ENCODE results near the gene NUP62.

Gene NUP62

DNA sequence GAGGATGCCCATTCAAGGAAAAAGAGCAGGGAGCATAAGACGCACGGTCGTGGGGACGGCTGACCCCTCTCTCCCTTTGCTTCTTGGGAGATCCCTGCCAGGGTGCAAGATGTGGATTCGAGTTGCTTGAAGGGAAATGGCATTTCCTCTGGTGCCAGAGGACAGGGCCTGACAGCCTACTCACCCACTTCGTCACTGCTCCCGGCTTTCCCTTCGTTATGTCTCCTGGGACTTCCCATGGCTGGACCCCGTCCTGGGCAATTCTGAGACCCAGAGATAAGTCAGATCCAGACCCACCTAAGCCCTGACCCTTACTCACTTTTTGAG, 50.6 kb downstream of the NUP62 start:
- no peak for DNase-seq

- DNase-seq = peak; percentile 80
Measured at GRCh38 chr19:49877879-49878743, 51.2 kb downstream of the NUP62 start.

DNA sequence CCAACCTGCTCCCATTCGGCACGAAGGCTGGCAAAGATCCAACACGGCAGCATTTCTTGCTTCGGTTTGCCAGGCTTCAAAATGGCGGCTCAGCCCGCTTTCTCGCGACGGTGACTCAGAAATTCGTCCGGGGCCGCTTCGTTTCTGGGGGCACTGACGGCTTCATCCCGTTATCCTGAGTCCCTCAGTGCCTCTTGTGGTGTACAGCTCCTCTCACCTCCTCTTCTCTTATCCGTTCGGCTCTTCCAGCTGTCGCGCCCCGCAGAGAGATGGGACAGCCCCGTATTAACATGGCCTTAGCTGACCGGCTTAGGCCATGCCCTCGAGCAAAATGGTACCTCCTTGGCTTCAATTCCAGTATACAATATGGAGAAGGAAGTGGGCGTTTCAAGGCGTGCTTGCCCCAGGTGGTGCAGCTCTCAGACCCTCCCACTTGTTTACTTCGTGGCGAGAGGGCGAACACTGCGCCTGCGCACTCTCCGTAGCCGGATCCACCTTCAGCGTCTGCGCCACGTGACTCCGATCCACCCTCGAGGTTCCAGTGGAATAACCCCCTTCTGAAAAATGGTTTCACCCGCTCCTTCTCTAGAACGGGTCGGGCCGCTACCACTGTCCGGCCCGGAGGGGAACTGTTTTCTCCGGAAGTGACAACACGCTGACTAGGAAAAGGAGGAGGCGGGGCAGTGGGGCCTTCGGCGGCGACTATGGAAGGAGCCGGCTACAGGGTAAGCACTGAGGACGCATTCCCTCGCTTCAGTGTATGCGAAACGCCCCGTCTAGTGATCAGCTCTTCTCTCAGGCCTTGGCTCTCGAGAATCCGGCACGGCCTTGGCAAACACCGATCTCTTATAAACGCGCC, 52.1 kb downstream of the NUP62 start, which contains the start of the genes AKT1S1 and TBC1D17:
TSS of gene AKT1S1 (minus strand) at position 336 of the 859 bp plus-strand sequence. CDS start 4,060 bp downstream, outside the sequence.
TSS of gene TBC1D17 (plus strand) at position 683 of the 859 bp plus-strand sequence. CDS start at position 705, 22 bp downstream.
- DNase-seq = peak; percentile 100

DNA sequence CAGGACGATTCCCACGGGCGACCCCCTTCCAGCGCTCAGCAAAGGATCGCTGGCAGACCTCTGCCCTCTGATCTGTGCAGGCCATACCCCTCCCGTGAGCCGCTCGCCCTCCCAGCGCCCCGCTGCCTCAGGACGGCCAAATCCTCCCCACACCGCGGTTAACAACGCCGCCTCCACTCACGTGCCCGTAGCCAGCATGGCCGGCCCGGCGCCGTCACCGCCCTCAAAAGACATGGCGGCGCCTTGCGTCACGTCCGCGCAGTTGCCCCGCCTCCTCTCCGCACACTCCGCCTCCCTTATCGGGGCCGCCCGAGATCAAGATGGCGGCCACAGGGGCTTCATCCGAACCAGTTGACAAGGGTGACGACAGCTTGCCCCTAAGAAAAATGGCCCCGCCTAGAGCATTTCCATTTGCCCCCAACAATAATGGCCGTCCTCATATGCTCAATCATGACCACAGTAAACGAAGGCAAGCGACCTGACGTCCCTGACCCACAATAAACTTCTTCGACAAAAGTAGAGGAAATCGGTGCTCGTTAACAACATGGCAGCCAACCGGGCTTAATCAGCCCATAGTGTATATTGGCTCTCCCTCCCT, 52.8 kb downstream of the NUP62 start:
- DNase-seq = peak; percentile 92

- no peak for DNase-seq
Measured at GRCh38 chr19:49875857-49876421, 53.4 kb downstream of the NUP62 start.

DNA sequence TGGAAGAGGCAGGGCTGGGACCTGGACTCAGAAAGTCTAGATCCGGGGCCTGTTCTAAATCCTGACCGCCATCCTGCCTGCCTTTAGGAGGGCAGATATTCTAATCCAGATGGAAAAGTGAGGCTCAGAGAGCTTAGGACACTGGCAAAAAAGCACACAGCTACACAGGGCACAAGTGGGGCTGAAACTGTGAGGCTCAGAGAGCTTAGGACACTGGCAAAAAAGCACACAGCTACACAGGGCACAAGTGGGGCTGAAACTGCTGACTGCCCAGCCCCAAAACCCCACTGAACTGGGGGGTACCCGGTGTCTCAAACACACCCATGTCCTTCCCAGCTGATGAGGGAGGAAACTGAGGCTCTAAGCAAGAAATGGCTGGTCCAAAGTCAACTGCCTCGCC, 54.1 kb downstream of the NUP62 start:
- no peak for DNase-seq

DNA sequence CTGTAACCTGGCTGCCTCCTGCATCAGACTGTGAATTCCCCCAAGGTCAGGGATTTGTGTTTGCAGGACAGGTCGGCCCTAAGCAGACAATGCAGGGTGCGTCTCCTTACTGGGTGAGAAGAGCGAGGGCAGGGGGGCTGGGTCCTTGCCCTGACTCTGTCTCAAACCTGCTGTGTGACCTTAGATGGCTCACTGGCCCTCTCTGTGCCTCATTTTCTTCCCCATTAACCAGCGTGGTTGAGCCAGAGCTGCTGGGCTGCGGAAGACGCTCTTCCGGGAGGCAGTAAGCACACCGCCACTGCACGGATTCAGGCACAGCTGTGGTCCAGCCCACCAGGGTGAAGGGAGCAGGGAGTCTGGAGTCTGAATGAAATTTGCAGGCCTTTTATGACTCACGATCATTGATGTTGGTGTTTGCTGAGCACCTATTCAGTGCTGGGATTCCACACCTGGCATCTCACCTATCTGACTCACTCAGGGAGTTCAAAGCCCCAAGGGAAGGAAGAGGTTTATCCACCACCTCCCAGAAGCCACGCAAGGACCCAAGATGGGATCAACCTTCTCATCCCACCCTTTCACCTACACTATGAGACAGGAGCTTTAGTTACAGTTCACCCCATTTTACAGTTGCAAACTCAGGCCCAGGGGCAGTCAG, 54.7 kb downstream of the NUP62 start:
- no peak for DNase-seq

GRCh38 chr19:49873834-49874233, 55.5 kb downstream of the NUP62 start:
- no peak for DNase-seq

GRCh38 chr19:49873129-49873521, 56.2 kb downstream of the NUP62 start:
- no peak for DNase-seq

GRCh38 chr19:49872245-49873128, 56.8 kb downstream of the NUP62 start:
- no peak for DNase-seq

GRCh38 chr19:49871349-49871985, 57.8 kb downstream of the NUP62 start:
- no peak for DNase-seq

- DNase-seq = no peak
Measured at GRCh38 chr19:49870309-49870901, 58.9 kb downstream of the NUP62 start.

GRCh38 chr19:49869484-49870308, 59.6 kb downstream of the NUP62 start:
- DNase-seq = peak; percentile 99

- no peak for DNase-seq
Measured at GRCh38 chr19:49869009-49869483, 60.3 kb downstream of the NUP62 start.

DNA sequence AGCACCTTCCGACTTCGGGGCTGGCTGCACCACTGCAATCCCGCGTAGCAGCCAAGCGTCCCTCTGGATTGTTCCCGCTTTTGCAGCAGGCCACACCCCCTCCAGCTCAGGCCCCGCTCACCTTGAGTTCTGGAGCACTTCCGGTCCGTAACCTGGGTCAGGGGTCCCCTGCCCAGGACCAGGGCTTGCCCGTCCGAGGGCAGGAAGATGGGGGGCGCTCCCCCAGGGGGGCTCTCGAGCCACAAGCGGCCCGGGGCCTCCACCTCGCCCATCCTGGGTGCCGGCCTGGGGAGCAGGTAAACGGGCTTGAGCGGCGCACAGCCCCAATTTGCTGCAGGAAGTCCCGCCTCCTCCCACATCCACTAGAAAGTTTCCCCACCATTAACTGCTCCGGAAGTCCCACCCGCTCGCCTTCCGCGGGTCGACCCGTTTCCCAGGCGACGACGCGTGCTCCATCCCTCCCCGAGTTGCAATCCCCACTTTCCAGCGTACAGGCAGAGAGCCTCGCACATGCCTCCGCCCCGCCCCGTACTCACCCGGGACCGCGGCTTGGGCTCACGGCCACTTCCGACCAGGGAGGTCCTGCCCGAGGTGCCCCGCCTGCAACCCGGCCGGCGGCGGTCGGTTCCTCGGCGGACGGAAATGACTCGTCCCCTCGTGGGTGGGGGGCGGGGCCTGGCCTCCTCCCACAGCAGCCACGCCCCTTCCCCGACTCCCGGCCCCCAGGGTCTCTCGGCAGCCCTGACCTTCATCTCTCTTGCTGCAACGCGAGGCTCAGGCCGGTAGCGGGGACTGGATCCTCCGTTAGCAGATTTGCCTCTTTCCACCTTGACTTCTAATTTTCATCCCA, 62.1 kb downstream of the NUP62 start, which contains the start of gene PNKP:
TSS of gene PNKP (minus strand) at position 644 of the 850 bp plus-strand sequence. CDS start at position 272, 372 bp downstream.
- DNase-seq = peak; percentile 82

DNA sequence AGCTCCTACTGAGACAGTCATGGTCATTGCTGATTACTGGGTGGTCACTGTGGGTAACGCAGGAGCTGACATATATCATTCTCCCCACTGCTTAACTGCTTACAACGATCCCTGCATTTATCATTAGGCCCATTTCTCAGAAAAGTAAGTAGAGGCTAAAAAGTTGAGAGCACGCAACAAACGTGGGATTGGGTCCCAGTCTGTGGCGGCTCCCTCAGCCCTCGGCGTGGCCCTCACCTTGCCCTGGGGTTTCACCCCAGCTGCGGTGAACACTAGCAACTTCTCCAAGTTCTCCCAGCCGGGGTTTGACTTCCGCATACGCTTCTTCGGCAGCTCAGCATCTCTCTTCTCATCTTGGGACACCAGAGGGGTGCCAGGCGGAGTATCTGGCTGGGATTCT, 64.4 kb downstream of the NUP62 start:
- DNase-seq = no peak

GRCh38 chr19:49863935-49864320, 65.4 kb downstream of the NUP62 start:
- no peak for DNase-seq

DNA sequence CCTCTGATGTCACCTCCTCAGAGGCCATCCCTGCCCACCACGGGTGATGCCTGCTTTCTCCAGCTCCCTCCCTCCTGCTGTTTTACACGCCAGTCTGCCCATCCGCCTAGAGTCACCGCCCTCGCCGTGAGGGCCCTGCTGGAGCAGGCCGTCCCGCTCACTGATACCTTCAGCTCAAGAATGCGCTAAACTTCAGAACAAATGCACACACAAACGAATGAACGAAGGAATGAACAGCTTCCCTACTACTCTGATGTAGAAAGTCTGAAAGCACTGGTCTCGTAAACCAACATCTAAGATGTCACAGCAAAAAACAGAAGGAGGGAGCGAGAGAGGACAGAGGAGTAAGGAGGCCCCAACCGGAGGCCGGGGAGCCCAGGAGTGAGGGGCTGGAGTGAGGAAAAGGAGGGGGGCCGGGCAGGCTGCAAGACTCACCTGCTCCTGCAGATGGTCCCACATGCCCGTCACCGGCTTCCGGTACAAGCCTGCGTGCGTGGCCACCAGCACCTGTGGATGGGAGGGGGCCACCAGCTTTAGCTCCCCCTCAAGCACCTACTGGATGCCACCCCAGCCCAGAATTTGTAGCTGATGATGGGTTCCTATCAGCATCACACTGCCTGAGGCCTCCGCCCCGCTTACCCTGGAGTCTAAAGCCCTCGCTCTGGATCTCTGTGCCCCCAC, 65.9 kb downstream of the NUP62 start:
- DNase-seq = no peak

Measured in SHP77 treated with DMSO at 0.1 percent for 48 hours (cell line).